Stimulated activated CD8-positive, alpha-beta memory T cell treated with anti-CD3 and anti-CD28 coated beads, Interleukin-2, amount 100 ng/mL, for 1 hour (primary cell): ENCODE data around the gene PSME1.

Experiments
- DNase-seq, 2 donors: peaks; one replicate each; pipeline ENCODE4 v3.0.0-alpha.2; 2020; ENCODE audit warnings: low read depth in 2 of 2

PSME1 gene

GRCh38 chr14:24172261-24172860 lies 36.4 kb downstream of the PSME1 start:
- no peak for DNase-seq

GRCh38 chr14:24172871-24173281 lies 36.9 kb downstream of the PSME1 start:
- no peak for DNase-seq

- DNase-seq, result no peak
Measured at GRCh38 chr14:24176599-24176998, 40.6 kb downstream of the PSME1 start.

- no peak for DNase-seq
Measured at GRCh38 chr14:24177041-24177825, 41.2 kb downstream of the PSME1 start.

GRCh38 chr14:24177891-24178290 lies 41.9 kb downstream of the PSME1 start:
- no peak for DNase-seq

- DNase-seq, result no peak
Measured at GRCh38 chr14:24178399-24179178, 42.6 kb downstream of the PSME1 start.

- no peak for DNase-seq
Measured at GRCh38 chr14:24179294-24179960, 43.4 kb downstream of the PSME1 start.

GRCh38 chr14:24179961-24180796 lies 44.2 kb downstream of the PSME1 start:
- DNase-seq, result no peak

- DNase-seq, result no peak
Measured at GRCh38 chr14:24181371-24182077, 45.5 kb downstream of the PSME1 start.

- no peak for DNase-seq
Measured at GRCh38 chr14:24182110-24182882, 46.3 kb downstream of the PSME1 start.

- no peak for DNase-seq
Measured at GRCh38 chr14:24183014-24183481, 47.1 kb downstream of the PSME1 start.

- DNase-seq, result no peak
Measured at GRCh38 chr14:24184104-24184970, 48.3 kb downstream of the PSME1 start.

- no peak for DNase-seq
Measured at GRCh38 chr14:24185026-24185425, 49.0 kb downstream of the PSME1 start.

- DNase-seq, result no peak
Measured at GRCh38 chr14:24185741-24186140, 49.7 kb downstream of the PSME1 start.

GRCh38 chr14:24186831-24187538 lies 51.0 kb downstream of the PSME1 start:
- no peak for DNase-seq

GRCh38 chr14:24187539-24187915 lies 51.5 kb downstream of the PSME1 start:
- DNase-seq, result no peak
